Ascending aorta (tissue), 2 donors: ENCODE results near the gene GALNT9. TPM values are rescaled to one million over a fixed set of nuclear protein-coding genes. Genes with fewer than 3 reads are reported as not detected.

ENCODE experiments used
- DNase-seq, 2 donors: peaks; one replicate each; pipeline ENCODE4 v3.0.0-alpha.2; 2019; ENCODE audit warnings: low spot score in 2 of 2
- H3K27ac ChIP-seq, 2 donors: fragments of 200-600 bp; sonication (generic); one replicate each; pipeline ENCODE4 v1.5.1; 2016 to 2017; ENCODE audit warnings: mild to moderate bottlenecking in 1 of 2
- H3K27me3 ChIP-seq: fragments of 200-600 bp; sonication (generic); one replicate; pipeline ENCODE4 v1.5.1; 2017
- H3K36me3 ChIP-seq, 2 donors: fragments of 200-600 bp; sonication (generic); one replicate each; pipeline ENCODE4 v1.5.1; 2016
- H3K4me1 ChIP-seq, 2 donors: fragments of 200-600 bp; sonication (generic); one replicate each; pipeline ENCODE4 v1.5.1; 2016 to 2017; ENCODE audit warnings: mild to moderate bottlenecking in 1 of 2
- H3K4me3 ChIP-seq, 2 donors: fragments of 200-600 bp; sonication (generic); one replicate each; pipeline ENCODE4 v1.5.1; 2016 to 2017; ENCODE audit warnings: mild to moderate bottlenecking in 1 of 2
- H3K9me3 ChIP-seq, 2 donors: fragments of 200-600 bp; sonication (generic); one replicate each; pipeline ENCODE4 v1.5.1; 2016
- CTCF ChIP-seq, 3 experiments: fragments of 200-600 bp in 2 of 3; fragments of 450-650 bp in 1 of 3; sonication (generic) in 2 of 3; IDR thresholded peaks; one replicate each; pipeline ENCODE4 v1.5.1; 2016 to 2019; ENCODE audit warnings: antibody characterized with exemption in 3 of 3, mild to moderate bottlenecking in 1 of 3, moderate library complexity in 1 of 3
- intact Hi-C: fragments of 100-400 bp; cut with DNase I; formaldehyde crosslinking; loops from one replicate; pipeline ENCODE4 v1.15.1; 2023
- total RNA-seq: library from RNA; depleted of rRNA; stranded (reverse); fragments of >200 nt; gene quantifications from one replicate; pipeline ENCODE4 v1.1.0, GENCODE V29; 2016

The GALNT9 gene
- total RNA-seq, 1 donor from 2014 or later: not detected

DNA sequence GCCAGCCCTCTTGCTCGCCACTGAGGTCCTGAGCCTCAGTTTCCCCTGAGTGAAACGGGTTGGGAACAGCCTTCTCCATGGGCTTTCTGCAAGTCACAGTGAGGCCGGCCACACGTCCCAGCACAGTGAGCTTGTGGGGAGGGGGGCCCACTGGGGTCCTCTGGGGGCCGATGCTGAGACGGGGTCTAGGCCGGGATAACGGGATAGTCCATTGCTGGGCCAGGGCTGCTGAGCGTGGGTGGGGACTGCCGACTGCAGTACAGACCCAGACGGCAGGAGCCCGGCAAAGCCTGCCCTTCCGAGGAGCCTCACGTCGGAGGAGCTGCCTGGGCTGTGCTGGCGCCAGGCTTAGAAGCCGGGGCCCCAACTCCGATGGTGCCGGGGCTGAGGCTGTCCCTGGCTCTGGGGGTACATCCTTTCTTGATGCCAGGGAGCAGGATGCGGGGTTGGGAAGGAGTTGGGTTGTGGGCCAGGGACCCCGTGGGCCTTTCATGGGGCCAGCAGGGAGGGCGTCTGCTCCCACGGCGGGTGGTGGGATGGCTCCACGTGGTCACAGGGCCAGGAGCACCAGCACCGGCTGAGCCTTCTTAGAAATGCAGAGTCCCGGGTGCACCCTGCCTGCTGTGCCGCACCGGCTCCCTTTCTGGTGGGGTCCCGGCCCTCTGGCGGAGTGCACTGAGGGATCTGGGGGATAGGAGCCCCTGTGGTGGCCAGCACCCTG is 160.9 kb downstream of the GALNT9 start:
- intact Hi-C loops: no loop called here
- H3K4me3 ChIP-seq: no peak overlapping the region
- no peak for TF ChIP-seq CTCF (IDR thresholded peaks at IDR 0.05)
- H3K27me3 ChIP-seq: no peaks in the 10 kb centered on the region
- no peaks in the 10 kb centered on the region for H3K36me3 ChIP-seq
- DNase-seq: no peak
- no peaks in the 10 kb centered on the region for H3K4me1 ChIP-seq
- H3K9me3 ChIP-seq: no peaks in the 10 kb centered on the region
- no peak overlapping the region for H3K27ac ChIP-seq

DNA sequence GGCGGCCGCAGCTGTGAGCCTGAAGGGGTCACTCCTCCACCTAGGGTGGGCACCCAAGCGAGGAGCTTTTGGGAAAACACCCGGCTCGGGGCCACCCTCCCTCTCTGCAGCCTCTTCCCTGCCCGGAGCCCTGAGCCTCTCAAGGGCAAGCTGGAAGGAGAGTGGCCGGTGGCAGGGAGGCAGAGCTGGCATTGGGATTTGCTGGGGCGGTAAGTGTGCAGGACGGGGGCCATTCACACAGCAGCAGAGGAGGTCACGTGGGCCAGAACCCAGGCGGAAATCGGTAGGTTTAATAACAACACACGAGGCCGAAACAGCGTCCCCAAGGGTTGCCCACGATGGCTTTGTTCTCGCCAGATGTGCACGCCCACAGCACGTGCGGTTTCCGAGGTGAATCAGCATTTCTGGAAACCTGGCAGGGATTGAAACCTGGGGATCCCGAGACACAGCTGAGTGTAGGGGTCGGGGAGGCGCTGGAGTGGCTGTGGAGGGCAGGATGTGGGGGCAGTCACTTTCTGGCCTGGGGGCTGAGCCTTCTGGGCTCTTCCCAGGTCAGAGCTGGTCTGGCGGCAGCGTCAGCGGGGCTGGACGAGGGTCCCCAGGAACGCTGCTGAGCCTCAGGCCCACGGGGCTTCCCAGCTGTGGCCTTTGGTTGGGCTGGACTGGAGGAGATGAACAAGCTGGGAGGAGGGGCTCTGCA is 161.6 kb downstream of the GALNT9 start:
- TF ChIP-seq CTCF (IDR thresholded peaks at IDR 0.05): no peak
- Histone ChIP-seq H3K27me3 (no peaks in the 10 kb centered on the region), H3K9me3 (no peaks in the 10 kb centered on the region), H3K4me3 (no peak overlapping the region), H3K27ac (no peak overlapping the region), H3K36me3 (no peaks in the 10 kb centered on the region), H3K4me1 (peaks cover 4 to 6% of the 10 kb centered on the region in 2 donors)
- DNase-seq: no peak
- intact Hi-C loops: no loop called here

DNA sequence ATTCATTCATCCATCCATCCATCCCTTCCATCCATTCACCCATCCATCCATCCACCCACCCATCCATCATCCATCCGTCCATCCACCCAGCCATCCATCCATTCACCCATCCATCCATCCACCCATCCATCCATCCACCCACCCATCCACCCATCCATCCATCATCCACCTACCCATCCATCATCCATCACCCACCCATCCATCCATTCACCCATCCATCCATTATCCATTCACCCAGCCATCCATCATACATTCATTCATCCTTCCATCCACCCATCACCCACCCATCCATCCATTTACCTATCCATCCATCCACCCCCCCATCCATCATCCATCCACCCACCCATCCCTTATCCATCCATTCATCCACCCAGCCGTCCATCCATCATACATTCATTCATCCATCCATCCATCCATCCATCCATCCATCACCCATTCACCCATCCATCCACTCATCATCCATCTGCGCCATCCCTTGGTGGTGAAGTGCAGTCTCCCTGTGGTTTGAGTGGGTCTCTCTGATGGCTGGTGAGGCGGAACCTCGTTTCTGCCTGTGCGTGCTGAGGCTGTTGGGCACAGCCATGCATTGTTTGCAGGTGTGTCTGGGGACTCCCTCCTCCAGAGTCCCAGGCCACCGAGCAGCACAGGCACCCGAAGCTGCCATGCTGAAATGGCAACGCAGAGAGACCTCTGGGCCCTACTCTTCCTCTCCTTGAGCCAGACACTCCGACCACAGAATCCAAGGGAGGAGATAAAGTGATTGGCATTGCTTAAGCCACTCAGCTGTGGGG is 162.4 kb downstream of the GALNT9 start:
- Histone ChIP-seq H3K27me3 (no peaks in the 10 kb centered on the region), H3K36me3 (no peaks in the 10 kb centered on the region), H3K4me1 (peaks cover 4 to 6% of the 10 kb centered on the region in 2 donors), H3K9me3 (no peaks in the 10 kb centered on the region), H3K27ac (no peak overlapping the region), H3K4me3 (no peak overlapping the region)
- no peak for DNase-seq
- no peak for TF ChIP-seq CTCF (IDR thresholded peaks at IDR 0.05)
- intact Hi-C loops: no loop called here

GRCh38 chr12:132166093-132166492 is 163.3 kb downstream of the GALNT9 start:
- H3K9me3 ChIP-seq: no peaks in the 10 kb centered on the region
- no peak for TF ChIP-seq CTCF (IDR thresholded peaks at IDR 0.05)
- H3K36me3 ChIP-seq: no peaks in the 10 kb centered on the region
- intact Hi-C loops: no loop called here
- no peak overlapping the region for H3K27ac ChIP-seq
- DNase-seq: no peak
- no peaks in the 10 kb centered on the region for H3K27me3 ChIP-seq
- peaks cover 4 to 6% of the 10 kb centered on the region in 2 donors for H3K4me1 ChIP-seq
- H3K4me3 ChIP-seq: no peak overlapping the region

GRCh38 chr12:132165584-132165983 is 163.8 kb downstream of the GALNT9 start:
- no peaks in the 10 kb centered on the region for H3K27me3 ChIP-seq
- H3K36me3 ChIP-seq: no peaks in the 10 kb centered on the region
- TF ChIP-seq CTCF (IDR thresholded peaks at IDR 0.05): no peak
- H3K27ac ChIP-seq: no peak overlapping the region
- H3K4me1 ChIP-seq: peaks cover 4 to 6% of the 10 kb centered on the region in 2 donors
- no peak overlapping the region for H3K4me3 ChIP-seq
- intact Hi-C loops: no loop called here
- DNase-seq: no peak
- no peaks in the 10 kb centered on the region for H3K9me3 ChIP-seq
